Duodenal mucosa (tissue), 2 donors: ENCODE data around the gene ATP8A2.
"Not testable (repeated sequence)": the region's sequence is repeated elsewhere in the genome, so short reads cannot be mapped to it uniquely, and the experiment has no call there.

Experiments used
- H3K27ac ChIP-seq: one replicate; pipeline ENCODE4 v1.7.0; 2013; ENCODE audit warnings: low read depth, low read length
- H3K27me3 ChIP-seq, 2 donors: one replicate each; pipeline ENCODE4 v1.7.0; 2013; ENCODE audit warnings: low read length in 2 of 2, control low read depth in 1 of 2; ENCODE audit not compliant: insufficient read depth in 2 of 2, control insufficient read depth in 1 of 2
- H3K36me3 ChIP-seq, 2 donors: one replicate each; pipeline ENCODE4 v1.7.0; 2013; ENCODE audit warnings: low read length in 2 of 2, control low read depth in 1 of 2; ENCODE audit not compliant: insufficient read depth in 2 of 2, control insufficient read depth in 1 of 2
- H3K4me1 ChIP-seq, 2 donors: one replicate each; pipeline ENCODE4 v1.7.0; 2013; ENCODE audit warnings: low read length in 2 of 2, control low read depth in 1 of 2; ENCODE audit not compliant: insufficient read depth in 2 of 2, control insufficient read depth in 1 of 2
- H3K4me3 ChIP-seq, 2 donors: one replicate each; pipeline ENCODE4 v1.7.0; 2013; ENCODE audit warnings: low read length in 2 of 2, low read depth in 1 of 2
- H3K9ac ChIP-seq, 2 donors: one replicate each; pipeline ENCODE4 v1.7.0; 2013; ENCODE audit warnings: low read length in 2 of 2, low read depth in 1 of 2
- H3K9me3 ChIP-seq, 2 donors: one replicate each; pipeline ENCODE4 v1.7.0; 2013; ENCODE audit warnings: low read length in 2 of 2, control low read depth in 1 of 2; ENCODE audit not compliant: control insufficient read depth in 1 of 2

ATP8A2 gene

GRCh38 chr13:25354377-25354776 is 17.4 kb upstream of the ATP8A2 start:
- Histone ChIP-seq H3K27me3 (no peaks in the 10 kb centered on the region), H3K27ac (no peak overlapping the region), H3K4me1 (no peaks in the 10 kb centered on the region), H3K9me3 (no peaks in the 10 kb centered on the region), H3K36me3 (no peaks in the 10 kb centered on the region), H3K4me3 (no peak overlapping the region), H3K9ac (no peak overlapping the region)

DNA sequence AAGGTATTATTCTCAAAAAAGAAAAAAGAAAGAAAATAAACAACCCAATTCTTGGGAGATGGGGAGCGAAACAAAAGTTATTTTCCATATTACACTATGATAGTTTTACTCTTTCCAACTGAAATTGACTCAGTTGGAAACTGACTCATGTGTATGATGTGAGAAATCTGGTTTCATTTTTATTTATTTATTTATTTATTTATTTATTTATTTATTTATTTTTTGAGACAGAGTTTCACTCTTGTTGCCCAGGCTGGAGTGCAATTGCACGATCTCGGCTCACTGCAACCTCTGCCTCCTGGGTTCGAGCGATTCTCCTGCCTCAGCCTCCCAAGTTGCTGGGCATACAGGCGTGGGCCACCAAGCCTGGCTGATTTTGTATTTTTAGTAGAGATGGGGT is 11.3 kb upstream of the ATP8A2 start:
- not testable (repeated sequence) for H3K9ac ChIP-seq, H3K4me3 ChIP-seq, H3K9me3 ChIP-seq, H3K27ac ChIP-seq, H3K36me3 ChIP-seq, H3K27me3 ChIP-seq, H3K4me1 ChIP-seq

GRCh38 chr13:25365720-25366235 is 6.0 kb upstream of the ATP8A2 start:
- Histone ChIP-seq H3K9ac (no peak overlapping the region), H3K4me1 (no peaks in the 10 kb centered on the region), H3K27me3 (peaks cover 8 to 12% of the 10 kb centered on the region in 2 donors), H3K4me3 (no peak overlapping the region), H3K9me3 (no peaks in the 10 kb centered on the region), H3K36me3 (no peaks in the 10 kb centered on the region), H3K27ac (no peak overlapping the region)

GRCh38 chr13:25371158-25371874 is 458 bp upstream of the ATP8A2 start:
- Histone ChIP-seq H3K4me1 (no peaks in the 10 kb centered on the region), H3K27ac (no peak overlapping the region), H3K36me3 (no peaks in the 10 kb centered on the region), H3K27me3 (peaks cover 37 to 40% of the 10 kb centered on the region in 2 donors), H3K9me3 (no peaks in the 10 kb centered on the region), H3K9ac (no peak overlapping the region), H3K4me3 (peak overlapping the region in 1 of 2 donors; percentile 14)

- Histone ChIP-seq H3K36me3 (no peaks in the 10 kb centered on the region), H3K27me3 (peaks cover 37 to 40% of the 10 kb centered on the region in 2 donors), H3K9me3 (no peaks in the 10 kb centered on the region), H3K4me3 (no peak overlapping the region), H3K4me1 (no peaks in the 10 kb centered on the region), H3K27ac (no peak overlapping the region), H3K9ac (no peak overlapping the region)
These were observed 709 bp downstream of the ATP8A2 start for GRCh38 chr13:25372284-25373081.

DNA sequence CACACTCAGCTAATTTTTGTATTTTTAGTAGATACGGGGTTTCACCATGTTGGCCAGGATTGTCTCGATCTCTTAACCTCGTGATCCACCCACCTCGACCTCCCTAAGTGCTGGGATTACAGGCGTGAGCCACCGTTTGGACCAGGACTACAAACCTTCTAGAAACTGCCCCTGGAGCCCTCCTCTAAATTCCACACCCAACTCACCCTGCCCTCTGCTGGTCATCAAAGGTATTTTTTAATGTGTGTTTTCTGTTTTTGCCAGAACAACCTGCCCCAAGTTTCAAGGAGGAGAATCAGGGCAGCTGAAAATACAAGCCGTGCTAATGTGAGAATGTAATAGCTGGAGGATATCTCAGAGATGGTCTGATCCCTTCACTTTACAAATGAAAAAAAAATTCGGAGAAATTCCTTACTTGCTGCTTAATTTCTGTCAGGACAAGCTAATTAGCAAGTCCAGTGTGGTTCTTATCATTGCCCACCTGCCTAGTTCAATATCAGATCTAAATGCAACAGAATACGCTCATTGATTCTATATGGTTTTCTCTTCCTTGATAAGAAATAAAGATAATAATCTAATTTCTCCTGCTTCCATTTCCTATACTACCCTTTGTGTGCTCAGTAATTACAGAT is 4.1 kb downstream of the ATP8A2 start:
- Histone ChIP-seq H3K27ac (no peak overlapping the region), H3K4me3 (no peak overlapping the region), H3K27me3 (peaks cover 28 to 29% of the 10 kb centered on the region in 2 donors), H3K9ac (no peak overlapping the region), H3K9me3 (no peaks in the 10 kb centered on the region), H3K4me1 (no peaks in the 10 kb centered on the region), H3K36me3 (no peaks in the 10 kb centered on the region)

DNA sequence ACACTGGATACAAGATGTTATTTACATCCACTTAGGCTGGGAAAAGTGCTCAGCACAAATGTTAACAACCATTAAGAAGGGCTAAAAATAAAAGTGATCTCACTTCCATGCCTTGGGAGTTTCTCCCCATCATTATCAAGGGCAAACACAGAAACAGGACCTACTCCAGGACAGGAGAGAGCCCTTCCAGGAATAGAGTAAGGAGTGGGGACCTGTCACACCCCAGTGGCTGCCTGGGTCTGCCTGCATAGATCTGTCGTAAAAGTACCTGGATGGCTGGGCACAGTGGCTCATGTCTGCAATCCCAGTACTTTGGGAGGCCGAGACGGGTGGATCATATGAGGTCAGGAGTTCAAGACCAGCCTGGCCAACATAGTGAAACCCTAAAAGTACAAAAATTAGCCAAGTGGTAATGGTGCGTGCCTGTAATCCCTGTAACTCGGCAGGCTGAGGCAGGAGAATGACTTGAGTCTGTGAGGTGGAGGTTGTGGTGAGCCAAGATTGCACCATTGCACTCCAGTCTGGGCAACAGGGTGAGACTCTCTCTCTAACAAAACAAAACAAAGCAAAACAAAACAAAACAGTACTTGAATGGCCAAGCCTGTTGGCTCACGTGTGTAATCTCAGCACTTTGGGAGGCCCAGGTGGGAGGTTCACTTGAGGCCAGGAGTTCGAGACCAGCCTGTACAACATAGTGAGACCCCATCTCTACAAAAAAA is 5.6 kb downstream of the ATP8A2 start:
- Histone ChIP-seq H3K9ac (no peak overlapping the region), H3K9me3 (no peaks in the 10 kb centered on the region), H3K36me3 (no peaks in the 10 kb centered on the region), H3K4me1 (no peaks in the 10 kb centered on the region), H3K27me3 (peaks cover 16 to 27% of the 10 kb centered on the region in 2 donors), H3K27ac (no peak overlapping the region), H3K4me3 (no peak overlapping the region)

- no peak overlapping the region for H3K27ac ChIP-seq
- H3K9me3 ChIP-seq: no peaks in the 10 kb centered on the region
- H3K27me3 ChIP-seq: peaks cover 7 to 16% of the 10 kb centered on the region in 2 donors
- no peak overlapping the region for H3K9ac ChIP-seq
- no peaks in the 10 kb centered on the region for H3K4me1 ChIP-seq
- no peak overlapping the region for H3K4me3 ChIP-seq
- H3K36me3 ChIP-seq: no peaks in the 10 kb centered on the region
These were observed 6.8 kb downstream of the ATP8A2 start for GRCh38 chr13:25378528-25378927.

GRCh38 chr13:25379011-25379410 is 7.2 kb downstream of the ATP8A2 start:
- Histone ChIP-seq H3K27me3 (peaks cover 3 to 11% of the 10 kb centered on the region in 2 donors), H3K9me3 (no peaks in the 10 kb centered on the region), H3K27ac (no peak overlapping the region), H3K4me1 (no peaks in the 10 kb centered on the region), H3K4me3 (no peak overlapping the region), H3K9ac (no peak overlapping the region), H3K36me3 (no peaks in the 10 kb centered on the region)
